GM12865 (cell line): ENCODE data around the gene PTPRM.

Experiments used
- DNase-seq: peaks from one replicate; pipeline ENCODE4 v3.0.0; 2010; ENCODE audit warnings: low read depth
- H3K4me3 ChIP-seq: 2 replicates; pipeline ENCODE4 v1.5.1; 2011; ENCODE audit warnings: mild to moderate bottlenecking, low read depth, low read length, control low read depth
- CTCF ChIP-seq: IDR thresholded peaks from 2 replicates; pipeline ENCODE4 v1.5.1; 2011; ENCODE audit warnings: low read length, control low read depth, low read depth, inconsistent platforms; ENCODE audit not compliant: insufficient read depth; ENCODE audit errors: missing control alignments

Gene PTPRM

GRCh38 chr18:7879717-7880116 lies 312.6 kb downstream of the PTPRM start:
- no peak overlapping the region for H3K4me3 ChIP-seq
- DNase-seq: no peak
- no peak for TF ChIP-seq CTCF

GRCh38 chr18:7885865-7886264 lies 318.7 kb downstream of the PTPRM start:
- DNase-seq: no peak
- TF ChIP-seq CTCF: no peak
- H3K4me3 ChIP-seq: no peak overlapping the region

GRCh38 chr18:7886436-7886835 lies 319.3 kb downstream of the PTPRM start:
- no peak for TF ChIP-seq CTCF
- no peak for DNase-seq

GRCh38 chr18:7889515-7889914 lies 322.4 kb downstream of the PTPRM start:
- TF ChIP-seq CTCF: no peak
- DNase-seq: no peak
- no peak overlapping the region for H3K4me3 ChIP-seq

More at GRCh38 chr18:7886436-7886835, 319.3 kb downstream of the PTPRM start:
- H3K4me3 ChIP-seq: no peak overlapping the region

- no peak overlapping the region for H3K4me3 ChIP-seq
- no peak for TF ChIP-seq CTCF
- no peak for DNase-seq
These were observed 323.0 kb downstream of the PTPRM start for GRCh38 chr18:7890075-7890474.

- no peak overlapping the region for H3K4me3 ChIP-seq
- TF ChIP-seq CTCF: no peak
- no peak for DNase-seq
These were observed 325.4 kb downstream of the PTPRM start for GRCh38 chr18:7892556-7892955.

- no peak overlapping the region for H3K4me3 ChIP-seq
- no peak for TF ChIP-seq CTCF
- DNase-seq: no peak
These were observed 327.5 kb downstream of the PTPRM start for GRCh38 chr18:7894592-7894991.
